ENCODE measurements around the gene FAAP20.

GRCh38 chr1:2157856-2158255 is 36.7 kb downstream of the FAAP20 start:
- TF ChIP-seq CTCF (IDR thresholded peaks at IDR 0.05) (no peak), POLR2A (IDR thresholded peaks at IDR 0.05) (no peak)
